Uterus (tissue), 2 donors: ENCODE measurements around the gene ARSD.
"Not testable (repeated sequence)": the region's sequence is repeated elsewhere in the genome, so short reads cannot be mapped to it uniquely, and the experiment has no call there.

Experiments used
- POLR2A ChIP-seq, 2 donors: fragments of 450-650 bp; IDR thresholded peaks; one replicate each; pipeline ENCODE4 v1.6.1; 2016; ENCODE audit warnings: antibody characterized with exemption in 2 of 2, mild to moderate bottlenecking in 1 of 2, moderate library complexity in 1 of 2
- TF ChIP-seq, protein P1 (sequence below), 4 experiments: fragments of 200-600 bp in 2 of 4; fragments of 450-650 bp in 2 of 4; sonication (generic) in 2 of 4; IDR thresholded peaks; one replicate each; pipeline ENCODE4 v1.5.1; 2016 to 2019; ENCODE audit warnings: antibody characterized with exemption in 4 of 4, mild to moderate bottlenecking in 2 of 4, moderate library complexity in 1 of 4

DNA sequence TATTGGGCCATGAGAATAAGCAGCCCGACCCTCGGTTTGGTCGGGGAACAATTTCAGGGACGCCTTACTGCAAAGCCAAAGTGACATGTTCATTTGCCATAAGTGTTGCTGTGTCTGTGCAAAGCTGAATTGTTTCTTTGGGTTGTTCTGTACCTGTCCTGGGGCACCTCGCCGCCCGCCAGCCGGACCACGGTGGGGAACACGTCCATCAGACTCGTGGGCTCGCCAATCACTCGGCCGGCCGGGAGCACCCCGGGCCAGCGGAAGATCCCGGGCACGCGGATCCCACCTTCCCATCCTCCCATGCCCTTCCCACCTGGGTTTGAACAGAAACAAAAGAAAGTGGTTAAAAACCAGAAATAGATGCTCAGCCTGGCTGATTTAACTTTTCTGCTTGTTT, 8.8 kb upstream of the ARSD start:
- TF ChIP-seq, protein P1, sequence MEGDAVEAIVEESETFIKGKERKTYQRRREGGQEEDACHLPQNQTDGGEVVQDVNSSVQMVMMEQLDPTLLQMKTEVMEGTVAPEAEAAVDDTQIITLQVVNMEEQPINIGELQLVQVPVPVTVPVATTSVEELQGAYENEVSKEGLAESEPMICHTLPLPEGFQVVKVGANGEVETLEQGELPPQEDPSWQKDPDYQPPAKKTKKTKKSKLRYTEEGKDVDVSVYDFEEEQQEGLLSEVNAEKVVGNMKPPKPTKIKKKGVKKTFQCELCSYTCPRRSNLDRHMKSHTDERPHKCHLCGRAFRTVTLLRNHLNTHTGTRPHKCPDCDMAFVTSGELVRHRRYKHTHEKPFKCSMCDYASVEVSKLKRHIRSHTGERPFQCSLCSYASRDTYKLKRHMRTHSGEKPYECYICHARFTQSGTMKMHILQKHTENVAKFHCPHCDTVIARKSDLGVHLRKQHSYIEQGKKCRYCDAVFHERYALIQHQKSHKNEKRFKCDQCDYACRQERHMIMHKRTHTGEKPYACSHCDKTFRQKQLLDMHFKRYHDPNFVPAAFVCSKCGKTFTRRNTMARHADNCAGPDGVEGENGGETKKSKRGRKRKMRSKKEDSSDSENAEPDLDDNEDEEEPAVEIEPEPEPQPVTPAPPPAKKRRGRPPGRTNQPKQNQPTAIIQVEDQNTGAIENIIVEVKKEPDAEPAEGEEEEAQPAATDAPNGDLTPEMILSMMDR (IDR thresholded peaks at IDR 0.05): not testable (repeated sequence)
- not testable (repeated sequence) for TF ChIP-seq POLR2A (IDR thresholded peaks at IDR 0.05)
